ENCODE measurements around the gene RAB17. TPM values are rescaled to one million over a fixed set of nuclear protein-coding genes. Genes with fewer than 3 reads are reported as not detected.
A peak's percentile ranks its signal among the peaks of the same experiment; 100 is the strongest.

Gene RAB17
- total RNA-seq, 6 experiments from 2014 or later = 57.5 to 129 (median 77.9) TPM

GRCh38 chr2:237525559-237526157, 64.9 kb downstream of the RAB17 start:
- Histone ChIP-seq H3K9me3 (no peaks in the 10 kb centered on the region), H3K36me3 (peaks cover 0 to 25% (median 10%) of the 10 kb centered on the region in 4 donors), H3K4me1 (peaks cover 0 to 19% (median 9%) of the 10 kb centered on the region in 4 donors), H3K27me3 (no peaks in the 10 kb centered on the region), H3K4me3 (no peak overlapping the region), H3K27ac (no peak overlapping the region)
- intact Hi-C loops (cut with DNase I) = no loop called here
- ATAC-seq = peak in 1 of 4 donors; percentile 4
- WGBS (ENCODE audit: insufficient coverage, low coverage, low lambda C conversion rate, missing lambda C conversion rate) = no CpG with 5 or more reads among the region's 17 CpGs
- DNase-seq = peak in 1 of 3 donors; percentile 47
- TF ChIP-seq CTCF (IDR thresholded peaks at IDR 0.05) (no peak), POLR2A (IDR thresholded peaks at IDR 0.05) (no peak)

DNA sequence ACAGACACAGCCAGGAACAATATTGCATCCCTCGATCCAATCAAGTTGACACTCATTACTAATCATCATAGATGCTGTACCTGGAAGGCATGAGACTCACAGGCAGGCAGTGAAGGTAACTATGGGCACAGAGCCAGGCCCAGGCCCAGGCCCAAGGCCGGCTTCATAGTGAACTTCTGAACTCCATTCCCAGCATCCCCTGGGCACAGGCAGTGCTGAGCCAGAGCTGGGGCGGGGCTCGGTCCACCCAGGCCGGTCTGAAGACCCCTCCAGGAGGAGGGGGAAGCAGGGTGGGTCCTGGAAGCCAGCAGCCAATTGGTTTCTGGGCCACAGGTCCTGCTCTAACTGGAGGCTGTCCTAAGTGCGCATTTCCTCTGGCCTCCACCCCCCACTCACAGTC, 65.9 kb downstream of the RAB17 start:
- H3K27ac ChIP-seq = peak overlapping the region in 2 of 3 donors; percentile 29 to 54
- DNase-seq = peak; percentile 83 to 91 (median 88)
- H3K4me3 ChIP-seq = no peak overlapping the region
- peaks cover 0 to 28% (median 14%) of the 10 kb centered on the region in 4 donors for H3K4me1 ChIP-seq
- no peak for TF ChIP-seq POLR2A (IDR thresholded peaks at IDR 0.05)
- TF ChIP-seq CTCF (IDR thresholded peaks at IDR 0.05) = no peak
- H3K27me3 ChIP-seq = no peaks in the 10 kb centered on the region
- H3K9me3 ChIP-seq = no peaks in the 10 kb centered on the region
- ATAC-seq = peak; percentile 80 to 91 (median 88)
- 38% methylated on average over 1 of the region's 6 CpGs for WGBS (ENCODE audit: insufficient coverage, low coverage, low lambda C conversion rate, missing lambda C conversion rate)
- H3K36me3 ChIP-seq = peaks cover 0 to 23% (median 10%) of the 10 kb centered on the region in 4 donors
- intact Hi-C loops (cut with DNase I) = no loop called here

Small RNA genes lying within 50 kb of the gene (small RNA-seq; reads per million reads assigned to genes)
- 0 reads per million in 2 experiments for gene RNU6-1140P

Other genes starting within 250 kb of the RAB17 start
- 10 to 100 TPM in 3 of 6 experiments, 1 to 10 TPM in 3; 4.5 to 21.1 (median 8.8) TPM for gene COL6A3, start 176.6 kb downstream of the RAB17 start, total RNA-seq
- 10 to 100 TPM; 20.8 to 52.8 (median 35.1) TPM for gene MLPH, start 103.5 kb downstream of the RAB17 start, total RNA-seq
- not detected for gene PRLH, start 24.2 kb downstream of the RAB17 start, total RNA-seq
- 10 to 100 TPM; 29.4 to 56.3 (median 49.7) TPM for gene LRRFIP1, start 36.9 kb upstream of the RAB17 start, total RNA-seq
- gene RBM44, start 208.0 kb upstream of the RAB17 start, total RNA-seq = under 1 TPM; 0.07 to 0.92 (median 0.20) TPM

Measured in right lobe of liver (tissue), 6 donors.